Measurements from ENCODE around the gene ASIC5.

GRCh38 chr4:155805016-155805415, 61.1 kb downstream of the ASIC5 start:
- no peak for TF ChIP-seq POLR2A (IDR thresholded peaks at IDR 0.05; ENCODE audit: extremely low read depth, insufficient read length)
- TF ChIP-seq CTCF (IDR thresholded peaks at IDR 0.05; ENCODE audit: low read depth, low read length) = no peak
- no peak for TF ChIP-seq MYC (IDR thresholded peaks at IDR 0.05; ENCODE audit: low read depth, low read length)
